Mucosa of rectum (tissue), 2 donors: Measurements from ENCODE around the gene CYP1B1.

Experiments
- H3K27ac ChIP-seq, 2 donors: one replicate each; pipeline ENCODE4 v1.7.0; 2013; ENCODE audit warnings: inconsistent platforms in 2 of 2, low read depth in 2 of 2, low read length in 2 of 2
- H3K27me3 ChIP-seq, 2 donors: one replicate each; pipeline ENCODE4 v1.7.0; 2013; ENCODE audit warnings: low read length in 2 of 2; ENCODE audit not compliant: control insufficient read depth in 2 of 2, insufficient read depth in 2 of 2
- H3K36me3 ChIP-seq, 2 donors: one replicate each; pipeline ENCODE4 v1.7.0; 2013; ENCODE audit warnings: low read length in 2 of 2; ENCODE audit not compliant: control insufficient read depth in 2 of 2, insufficient read depth in 2 of 2
- H3K4me1 ChIP-seq, 2 donors: one replicate each; pipeline ENCODE4 v1.7.0; 2013; ENCODE audit warnings: low read length in 2 of 2, mild to moderate bottlenecking in 1 of 2; ENCODE audit not compliant: control insufficient read depth in 2 of 2, insufficient read depth in 2 of 2
- H3K4me3 ChIP-seq, 2 donors: one replicate each; pipeline ENCODE4 v1.7.0; 2013; ENCODE audit warnings: low read length in 2 of 2
- H3K9ac ChIP-seq, 2 donors: one replicate each; pipeline ENCODE4 v1.7.0; 2013; ENCODE audit warnings: low read length in 2 of 2, low read depth in 1 of 2, mild to moderate bottlenecking in 1 of 2
- H3K9me3 ChIP-seq, 2 donors: one replicate each; pipeline ENCODE4 v1.7.0; 2013; ENCODE audit warnings: low read length in 2 of 2; ENCODE audit not compliant: control insufficient read depth in 2 of 2
- donor health status: healthy.
- donor health status: Normal muscosa, but diverticular disease.

Gene CYP1B1

GRCh38 chr2:38064801-38065501, 11.0 kb downstream of the CYP1B1 start:
- Histone ChIP-seq H3K27ac (no peak overlapping the region), H3K9ac (no peak overlapping the region), H3K4me3 (no peak overlapping the region), H3K4me1 (no peaks in the 10 kb centered on the region), H3K9me3 (no peaks in the 10 kb centered on the region), H3K27me3 (no peaks in the 10 kb centered on the region), H3K36me3 (peaks cover 0 to 3% of the 10 kb centered on the region in 2 donors)

DNA sequence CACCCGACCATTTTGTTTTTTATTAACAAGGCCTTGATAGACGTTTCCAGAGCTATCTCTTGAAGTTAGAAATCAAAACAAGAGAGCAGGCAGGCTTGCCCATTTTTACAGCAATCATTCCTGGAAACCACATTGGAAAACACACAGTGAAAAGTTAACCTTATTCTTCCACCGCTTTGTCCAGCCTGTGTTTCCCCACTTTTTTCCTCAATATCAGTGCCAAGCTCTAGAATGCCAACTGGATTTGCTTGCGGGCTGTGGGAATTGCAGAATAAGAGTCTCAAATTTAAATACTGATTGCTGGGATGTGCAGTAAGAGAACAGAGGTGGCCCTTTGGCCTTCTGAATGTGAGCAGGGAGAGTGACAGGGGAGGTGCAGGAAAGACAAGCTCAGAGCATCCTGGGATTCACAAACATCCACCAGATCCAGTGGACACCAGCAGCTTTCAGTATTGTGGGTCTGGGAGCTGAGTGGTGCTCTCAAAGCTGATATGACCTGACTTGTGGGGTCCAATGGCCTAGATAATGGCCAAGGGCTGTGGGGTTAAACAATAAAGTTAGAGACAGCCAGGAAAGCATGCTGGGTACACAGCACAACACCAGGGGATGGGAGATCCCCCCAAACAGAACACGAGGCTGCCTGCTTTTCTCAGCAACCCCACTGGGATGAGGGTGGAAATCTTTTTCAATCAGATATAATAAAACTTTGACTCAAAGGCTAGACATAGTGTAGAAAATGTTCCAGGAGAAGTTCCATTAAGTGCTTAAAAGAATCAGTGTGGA, 15.5 kb downstream of the CYP1B1 start:
- no peak overlapping the region for H3K9ac ChIP-seq
- no peaks in the 10 kb centered on the region for H3K27me3 ChIP-seq
- no peaks in the 10 kb centered on the region for H3K36me3 ChIP-seq
- H3K27ac ChIP-seq, result no peak overlapping the region
- H3K4me3 ChIP-seq, result no peak overlapping the region
- H3K4me1 ChIP-seq, result no peaks in the 10 kb centered on the region
- no peaks in the 10 kb centered on the region for H3K9me3 ChIP-seq

DNA sequence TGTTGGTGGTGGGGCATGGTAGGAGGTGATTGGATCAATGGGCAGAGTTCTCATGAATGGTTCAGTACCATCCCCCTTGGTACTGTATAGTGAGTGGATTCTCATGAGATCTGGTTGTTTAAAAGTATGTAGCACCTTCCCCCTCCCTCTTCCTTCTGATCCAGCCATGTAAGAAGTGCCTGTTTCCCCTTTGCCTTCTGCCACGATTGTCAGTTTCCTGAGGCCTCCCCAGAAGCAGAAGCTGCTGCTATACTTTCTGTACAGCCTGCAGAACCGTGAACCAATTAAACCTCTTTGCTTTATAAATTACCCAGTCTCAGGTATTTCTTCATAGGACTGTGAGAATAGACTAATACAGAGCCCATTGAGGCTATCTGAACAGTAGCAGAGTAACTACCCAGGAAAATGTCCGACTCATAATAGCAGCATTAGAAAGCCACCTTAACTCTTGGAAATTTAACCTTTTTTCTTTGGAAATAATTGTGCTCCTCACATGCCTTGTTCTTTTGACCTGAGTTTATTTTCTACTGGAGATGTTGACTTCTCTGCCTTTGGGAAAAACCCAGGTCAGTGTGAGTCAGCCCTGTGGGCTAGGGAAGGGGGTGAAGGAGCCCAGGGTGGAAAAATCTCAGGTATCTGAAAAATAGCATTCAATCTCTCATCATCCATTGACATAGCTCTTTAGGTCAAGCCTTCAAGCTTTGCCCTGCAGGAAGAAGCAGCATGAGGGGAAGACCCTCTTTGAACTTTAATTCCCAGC, 18.1 kb downstream of the CYP1B1 start:
- no peaks in the 10 kb centered on the region for H3K9me3 ChIP-seq
- H3K4me1 ChIP-seq, result no peaks in the 10 kb centered on the region
- H3K9ac ChIP-seq, result no peak overlapping the region
- H3K27ac ChIP-seq, result no peak overlapping the region
- no peak overlapping the region for H3K4me3 ChIP-seq
- H3K27me3 ChIP-seq, result no peaks in the 10 kb centered on the region
- H3K36me3 ChIP-seq, result no peaks in the 10 kb centered on the region

- H3K36me3 ChIP-seq, result no peaks in the 10 kb centered on the region
- no peak overlapping the region for H3K27ac ChIP-seq
- no peaks in the 10 kb centered on the region for H3K4me1 ChIP-seq
- no peaks in the 10 kb centered on the region for H3K27me3 ChIP-seq
- H3K9ac ChIP-seq, result no peak overlapping the region
- no peaks in the 10 kb centered on the region for H3K9me3 ChIP-seq
- no peak overlapping the region for H3K4me3 ChIP-seq
Measured at GRCh38 chr2:38056216-38056615, 19.7 kb downstream of the CYP1B1 start.

- no peaks in the 10 kb centered on the region for H3K27me3 ChIP-seq
- no peak overlapping the region for H3K27ac ChIP-seq
- no peaks in the 10 kb centered on the region for H3K36me3 ChIP-seq
- no peak overlapping the region for H3K4me3 ChIP-seq
- H3K9me3 ChIP-seq, result no peaks in the 10 kb centered on the region
- H3K9ac ChIP-seq, result no peak overlapping the region
- H3K4me1 ChIP-seq, result no peaks in the 10 kb centered on the region
Measured at GRCh38 chr2:38045811-38046210, 30.1 kb downstream of the CYP1B1 start.

GRCh38 chr2:38039121-38039910, 36.6 kb downstream of the CYP1B1 start:
- Histone ChIP-seq H3K27ac (no peak overlapping the region), H3K9ac (no peak overlapping the region), H3K4me1 (no peaks in the 10 kb centered on the region), H3K27me3 (peaks cover 0 to 3% of the 10 kb centered on the region in 2 donors), H3K9me3 (no peaks in the 10 kb centered on the region), H3K4me3 (no peak overlapping the region), H3K36me3 (no peaks in the 10 kb centered on the region)

DNA sequence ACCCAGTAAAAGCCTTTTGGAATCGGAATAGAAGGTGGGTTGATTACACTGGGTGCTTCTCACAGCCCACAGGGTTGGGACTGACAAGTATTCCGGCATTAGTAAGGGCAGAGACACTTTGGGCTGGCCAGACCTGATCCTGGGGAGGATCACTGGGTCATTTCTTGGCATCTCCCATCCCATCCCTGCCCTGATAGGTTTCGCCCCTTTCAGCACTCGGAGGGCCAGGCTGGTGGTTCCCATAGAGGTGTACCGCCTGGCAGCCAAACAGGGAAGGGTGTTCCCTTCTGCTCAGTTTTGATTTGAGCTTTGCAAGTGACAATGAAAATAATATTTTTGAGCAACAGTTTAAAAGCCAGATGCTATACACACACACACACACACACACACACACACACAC, 37.3 kb downstream of the CYP1B1 start:
- no peak overlapping the region for H3K27ac ChIP-seq
- peak overlapping the region in 1 of 2 donors; percentile 42 for H3K4me3 ChIP-seq
- H3K4me1 ChIP-seq, result no peaks in the 10 kb centered on the region
- peaks cover 0 to 3% of the 10 kb centered on the region in 2 donors for H3K27me3 ChIP-seq
- H3K36me3 ChIP-seq, result no peaks in the 10 kb centered on the region
- H3K9me3 ChIP-seq, result no peaks in the 10 kb centered on the region
- H3K9ac ChIP-seq, result no peak overlapping the region

DNA sequence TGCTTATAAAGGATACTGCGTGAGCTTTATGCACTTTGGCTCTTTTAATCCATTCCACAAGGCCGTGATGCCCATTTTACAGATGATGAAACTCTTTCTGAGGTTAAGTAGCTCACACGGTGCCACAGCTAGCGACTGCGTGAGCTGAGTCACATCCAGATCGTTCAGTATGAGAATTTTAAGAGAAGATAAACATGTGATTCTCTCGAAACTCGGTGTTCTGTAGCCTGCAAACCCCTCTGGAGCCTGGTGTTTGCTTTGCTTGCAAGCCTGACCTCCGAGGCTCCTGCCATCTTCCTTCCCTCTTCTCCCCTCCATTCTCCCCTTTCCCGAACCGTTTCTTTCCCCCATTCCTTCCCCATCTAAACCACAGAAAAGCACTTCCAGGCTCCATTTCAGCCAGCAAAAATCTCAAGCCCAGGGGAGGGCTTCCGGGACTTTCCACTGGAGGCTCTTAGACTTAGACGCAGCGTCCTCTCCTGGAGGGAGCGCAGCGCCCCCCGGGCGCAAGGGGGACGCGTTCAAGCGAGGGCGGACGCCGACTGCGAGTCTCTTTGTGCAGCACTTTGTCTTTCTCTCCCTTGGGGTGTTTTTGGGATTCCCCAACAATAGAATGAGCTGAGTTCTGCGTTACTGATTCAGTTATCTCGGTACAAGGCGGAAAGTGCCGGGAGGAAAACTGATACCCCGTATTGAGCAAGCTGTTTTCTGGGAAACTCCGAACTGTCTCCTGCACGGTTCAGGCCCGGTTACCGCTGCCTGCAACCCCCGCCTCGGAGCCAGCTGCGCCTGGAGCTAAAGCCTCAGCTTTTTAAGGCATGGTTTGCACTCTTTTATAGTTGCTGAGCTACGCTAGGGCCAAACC, 38.0 kb downstream of the CYP1B1 start:
- Histone ChIP-seq H3K4me1 (no peaks in the 10 kb centered on the region), H3K27me3 (peaks cover 0 to 3% of the 10 kb centered on the region in 2 donors), H3K36me3 (no peaks in the 10 kb centered on the region), H3K27ac (no peak overlapping the region), H3K9me3 (no peaks in the 10 kb centered on the region), H3K4me3 (peak overlapping the region in 1 of 2 donors; percentile 42), H3K9ac (no peak overlapping the region)

DNA sequence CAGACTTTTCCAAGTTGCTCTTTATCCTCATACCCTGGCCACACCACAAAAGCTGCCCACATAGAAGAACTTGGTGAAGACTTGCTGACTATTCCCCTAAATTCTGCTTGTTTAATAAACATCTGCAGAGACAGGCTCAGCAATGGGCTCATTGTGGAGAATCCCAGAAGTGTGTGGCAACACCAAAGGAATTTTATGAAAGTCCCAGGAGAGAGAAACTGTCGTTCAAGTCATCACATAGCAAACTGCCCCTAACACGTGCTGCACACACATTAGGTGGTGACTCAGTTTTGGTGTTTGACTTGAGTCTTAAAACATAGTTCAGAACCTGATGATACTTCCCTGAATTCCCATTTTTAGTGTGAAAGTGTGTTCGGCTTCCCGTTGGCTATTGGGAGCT, 38.6 kb downstream of the CYP1B1 start:
- no peak overlapping the region for H3K27ac ChIP-seq

More for the DNA sequence above, 38.6 kb downstream of the CYP1B1 start:
- Histone ChIP-seq H3K9me3 (no peaks in the 10 kb centered on the region), H3K9ac (no peak overlapping the region), H3K27me3 (peaks cover 0 to 3% of the 10 kb centered on the region in 2 donors), H3K36me3 (no peaks in the 10 kb centered on the region), H3K4me3 (no peak overlapping the region), H3K4me1 (no peaks in the 10 kb centered on the region)
